Measurements from ENCODE around the gene RAB24. TPM values are rescaled to one million over a fixed set of nuclear protein-coding genes. Genes with fewer than 3 reads are reported as not detected.
"Not testable (repeated sequence)": the region's sequence is repeated elsewhere in the genome, so short reads cannot be mapped to it uniquely, and the experiment has no call there.

RAB24 gene
- total and polyA plus RNA-seq, 2 donors = 9.7 to 50.6 TPM

DNA sequence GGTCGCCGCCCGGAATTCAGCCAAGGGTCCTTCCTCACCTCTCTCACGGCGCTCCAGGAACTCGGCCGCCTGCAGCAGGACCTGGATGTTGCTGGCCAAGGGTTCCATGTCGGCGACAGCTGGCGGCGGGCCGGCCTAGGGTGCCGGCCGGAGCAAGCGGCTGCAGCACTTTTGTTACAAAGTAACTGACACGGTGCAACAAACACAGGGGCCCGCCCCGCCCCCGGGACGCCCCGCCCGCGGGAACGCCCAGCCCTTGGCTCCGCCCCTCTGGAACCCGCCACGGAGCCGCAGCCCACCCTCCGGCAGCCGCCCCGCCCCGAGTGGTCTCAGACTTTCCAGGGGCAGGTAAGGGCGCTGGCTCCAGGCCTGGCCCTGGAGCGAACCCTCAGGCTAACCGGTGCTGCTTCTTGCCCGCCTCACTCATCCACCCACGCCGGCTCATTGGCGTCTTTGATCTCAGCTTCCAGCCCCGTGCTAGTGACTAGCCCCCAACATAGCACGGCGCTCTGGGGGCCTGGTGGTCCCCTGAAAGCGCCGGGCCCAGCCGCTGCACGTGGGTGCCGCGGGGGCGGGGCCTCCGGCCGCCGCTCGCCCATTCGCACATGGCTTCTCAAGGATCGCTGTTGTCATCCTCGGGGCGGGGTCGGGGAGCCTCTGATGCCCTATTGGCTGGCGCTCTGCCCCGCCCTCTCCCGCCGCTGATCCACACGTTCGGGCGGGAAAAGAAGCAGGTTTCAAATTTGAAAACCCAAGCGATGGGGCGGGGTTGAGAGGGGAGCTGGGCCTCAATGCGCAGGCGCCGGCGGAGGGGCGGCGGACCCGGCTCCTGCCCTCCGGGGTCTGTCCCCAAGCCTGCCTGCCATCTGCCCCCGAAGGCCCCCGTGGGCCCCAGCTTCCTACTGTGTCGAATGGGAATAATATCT, 8.5 kb upstream of the RAB24 start, which contains the start of gene MXD3:
MXD3 (minus strand) TSS at position 176 of the 926 bp plus-strand sequence; CDS start at position 108, 68 bp downstream.
- Histone ChIP-seq H3K27ac (ENCODE audit: low read depth) (no peak within 1 kb of the TSS), H3K4me1 (ENCODE audit: insufficient read depth) (no peaks in the 10 kb centered on the region), H3K36me3 (ENCODE audit: insufficient read depth) (no peaks in the 10 kb centered on the region), H3K4me3 (ENCODE audit: low read depth, low read length) (peak within 1 kb of the TSS; percentile 38)
- under 1% methylated on average over 78 of the region's 78 CpGs for WGBS
- DNase-seq (ENCODE audit: extremely low spot score) = peak; percentile 91

DNA sequence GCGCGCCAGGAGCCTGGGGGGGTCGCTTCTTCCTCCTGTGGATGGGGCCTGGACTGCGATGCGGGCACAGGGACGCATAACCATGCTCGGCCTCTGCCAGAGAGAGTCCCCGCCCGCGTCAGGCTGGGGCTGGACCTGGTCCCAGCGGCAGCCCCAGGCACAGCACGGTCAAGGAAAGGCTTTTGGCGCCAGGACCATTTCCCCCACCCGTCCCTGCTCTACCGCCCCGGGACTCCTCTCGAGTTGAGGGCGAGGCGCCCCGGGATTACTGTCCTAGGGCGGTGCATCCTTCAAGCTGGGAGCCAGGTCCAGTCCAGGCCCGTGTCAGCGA, 7.8 kb upstream of the RAB24 start:
- no peak overlapping the region for H3K27ac ChIP-seq (ENCODE audit: low read depth)
- WGBS = 1% methylated on average over 23 of the region's 23 CpGs
- DNase-seq (ENCODE audit: extremely low spot score) = no peak
- H3K4me1 ChIP-seq (ENCODE audit: insufficient read depth) = no peaks in the 10 kb centered on the region
- H3K4me3 ChIP-seq (ENCODE audit: low read depth, low read length) = peak overlapping the region; percentile 38
- no peaks in the 10 kb centered on the region for H3K36me3 ChIP-seq (ENCODE audit: insufficient read depth)

- no peak overlapping the region for H3K4me3 ChIP-seq (ENCODE audit: low read depth, low read length)
- DNase-seq (ENCODE audit: extremely low spot score) = no peak
- 14% methylated on average over 20 of the region's 20 CpGs for WGBS
Measured at GRCh38 chr5:177310757-177311391, 7.4 kb upstream of the RAB24 start.

DNA sequence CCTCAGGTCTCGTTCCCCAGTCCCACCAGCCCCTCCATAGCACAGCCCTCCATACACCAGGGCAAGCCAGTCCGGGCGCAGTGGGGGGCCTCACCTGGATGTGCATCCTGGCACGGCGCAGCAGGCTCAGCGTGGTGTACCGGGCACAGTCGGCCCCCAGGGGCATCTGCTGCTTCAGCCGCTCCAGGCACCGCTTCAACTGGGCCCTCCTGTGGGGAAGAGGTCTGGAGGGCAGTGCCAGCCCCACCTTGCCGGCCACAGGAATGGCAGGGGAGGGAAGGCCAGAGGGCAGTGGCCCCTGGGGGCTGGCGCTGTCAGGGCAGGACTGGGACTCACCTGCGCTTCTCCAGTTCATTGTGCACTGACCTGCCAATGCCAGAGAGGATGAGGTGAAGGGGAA, 6.8 kb upstream of the RAB24 start:
- H3K36me3 ChIP-seq (ENCODE audit: insufficient read depth) = no peaks in the 10 kb centered on the region
- H3K27ac ChIP-seq (ENCODE audit: low read depth) = no peak overlapping the region
- no peak for DNase-seq (ENCODE audit: extremely low spot score)
- no peaks in the 10 kb centered on the region for H3K4me1 ChIP-seq (ENCODE audit: insufficient read depth)
- 90% methylated on average over 13 of the region's 13 CpGs for WGBS
- H3K4me3 ChIP-seq (ENCODE audit: low read depth, low read length) = no peak overlapping the region

More at GRCh38 chr5:177310757-177311391, 7.4 kb upstream of the RAB24 start:
- no peaks in the 10 kb centered on the region for H3K4me1 ChIP-seq (ENCODE audit: insufficient read depth)
- no peaks in the 10 kb centered on the region for H3K36me3 ChIP-seq (ENCODE audit: insufficient read depth)
- no peak overlapping the region for H3K27ac ChIP-seq (ENCODE audit: low read depth)

DNA sequence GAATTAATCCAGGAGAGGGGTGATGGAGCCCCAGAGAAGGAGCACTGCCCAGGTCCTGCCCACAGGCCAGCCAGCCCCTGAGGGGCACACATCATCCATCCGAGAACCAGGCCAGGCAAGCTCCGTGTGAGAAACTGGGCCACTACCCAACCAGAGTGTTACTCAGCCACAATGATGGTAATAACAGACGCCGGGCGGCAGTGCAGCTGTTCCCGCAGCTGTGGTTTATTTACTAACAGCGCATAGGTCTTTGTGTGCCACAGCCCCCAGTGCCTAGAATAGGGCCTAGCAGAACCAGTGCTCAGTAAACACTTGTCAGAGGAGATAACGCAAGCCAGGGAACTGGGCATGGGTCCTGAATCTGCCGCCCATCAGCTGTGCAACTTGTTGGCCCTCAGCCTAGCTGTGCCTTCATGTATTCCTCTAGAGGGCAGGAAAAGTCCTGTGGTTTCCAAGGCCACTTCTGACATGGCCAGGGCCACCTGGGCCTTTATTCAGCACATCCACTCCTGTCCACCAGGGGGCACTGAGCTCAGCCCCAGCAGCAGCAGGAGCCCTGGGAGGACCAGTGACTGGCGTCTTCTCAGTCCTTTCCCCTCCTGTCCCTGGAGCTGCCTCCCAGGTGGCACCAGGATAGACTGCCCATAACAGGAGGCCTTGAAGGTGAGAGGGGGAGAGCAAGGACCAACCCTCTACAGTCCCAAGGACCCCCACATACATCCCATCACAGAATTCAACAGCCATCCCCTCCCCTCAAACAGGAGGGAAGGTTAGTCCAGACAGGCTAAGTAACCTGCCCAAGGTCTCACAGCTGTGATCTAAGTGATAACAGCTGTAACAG, 6.1 kb upstream of the RAB24 start:
- H3K27ac ChIP-seq (ENCODE audit: low read depth) = no peak overlapping the region
- H3K4me3 ChIP-seq (ENCODE audit: low read depth, low read length) = no peak overlapping the region
- H3K4me1 ChIP-seq (ENCODE audit: insufficient read depth) = no peaks in the 10 kb centered on the region
- no peak for DNase-seq (ENCODE audit: extremely low spot score)
- 64% methylated on average over 10 of the region's 10 CpGs for WGBS
- no peaks in the 10 kb centered on the region for H3K36me3 ChIP-seq (ENCODE audit: insufficient read depth)

GRCh38 chr5:177308740-177309139, 5.2 kb upstream of the RAB24 start:
- Histone ChIP-seq H3K4me1 (ENCODE audit: insufficient read depth) (no peaks in the 10 kb centered on the region), H3K27ac (ENCODE audit: low read depth) (no peak overlapping the region)

GRCh38 chr5:177307544-177308363, 4.2 kb upstream of the RAB24 start:
- Histone ChIP-seq H3K4me3 (ENCODE audit: low read depth, low read length) (no peak overlapping the region), H3K4me1 (ENCODE audit: insufficient read depth) (no peaks in the 10 kb centered on the region), H3K36me3 (ENCODE audit: insufficient read depth) (no peaks in the 10 kb centered on the region), H3K27ac (ENCODE audit: low read depth) (no peak overlapping the region)
- WGBS = 84% methylated on average over 43 of the region's 43 CpGs
- DNase-seq (ENCODE audit: extremely low spot score) = no peak

More at GRCh38 chr5:177308740-177309139, 5.2 kb upstream of the RAB24 start:
- 88% methylated on average over 11 of the region's 11 CpGs for WGBS
- H3K36me3 ChIP-seq (ENCODE audit: insufficient read depth) = no peaks in the 10 kb centered on the region
- DNase-seq (ENCODE audit: extremely low spot score) = no peak
- no peak overlapping the region for H3K4me3 ChIP-seq (ENCODE audit: low read depth, low read length)

DNA sequence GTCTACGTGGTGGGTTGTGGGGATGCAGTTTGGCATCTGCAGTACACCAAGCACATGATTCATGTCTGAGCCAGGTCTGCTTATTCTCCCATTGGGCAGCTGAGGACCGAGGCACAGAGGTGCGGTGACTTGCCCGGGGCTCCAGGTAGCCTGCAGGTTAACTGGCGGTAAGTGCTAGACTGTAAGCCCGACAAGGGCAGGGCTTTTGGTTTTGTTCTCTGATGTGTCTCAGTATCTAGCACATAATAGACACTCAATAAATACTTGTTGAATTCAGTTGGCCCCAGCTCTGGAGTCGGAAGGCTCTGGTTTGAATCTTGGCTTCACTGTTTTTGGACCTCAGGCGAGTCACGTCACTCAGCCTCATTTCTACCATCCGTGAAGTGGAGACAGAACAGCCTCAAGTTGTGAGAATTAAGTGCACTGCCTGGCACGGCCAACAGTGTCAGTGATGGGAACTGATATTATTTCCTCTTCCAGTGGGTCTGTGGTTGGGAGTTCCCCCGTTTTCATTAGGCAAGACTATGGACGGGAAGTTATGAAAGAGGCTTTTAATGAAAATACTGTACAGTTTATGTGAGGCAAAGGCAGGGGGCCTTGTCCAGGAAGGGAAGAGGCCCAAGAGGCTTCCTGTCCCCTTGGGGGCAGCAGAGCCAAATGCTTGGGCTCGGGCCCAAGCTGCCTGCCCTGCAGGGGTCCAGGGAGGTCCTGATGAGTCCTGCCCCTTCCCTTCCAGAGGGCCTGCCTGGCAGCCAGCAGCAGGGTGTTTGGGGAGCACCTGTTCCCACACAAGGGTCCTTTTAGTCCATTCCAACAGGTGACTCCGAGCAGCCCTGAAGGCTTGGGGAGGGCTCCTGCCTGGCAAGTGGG, 3.4 kb upstream of the RAB24 start:
- 79% methylated on average over 15 of the region's 15 CpGs for WGBS
- H3K4me1 ChIP-seq (ENCODE audit: insufficient read depth) = peaks cover 2% of the 10 kb centered on the region

GRCh38 chr5:177306103-177306640, 2.7 kb upstream of the RAB24 start:
- not testable (repeated sequence) for H3K4me3 ChIP-seq (ENCODE audit: low read depth, low read length); H3K36me3 ChIP-seq (ENCODE audit: insufficient read depth); H3K4me1 ChIP-seq (ENCODE audit: insufficient read depth); DNase-seq (ENCODE audit: extremely low spot score); H3K27ac ChIP-seq (ENCODE audit: low read depth)
- 87% methylated on average over 11 of the region's 11 CpGs for WGBS

More for the DNA sequence above, 3.4 kb upstream of the RAB24 start:
- no peak for DNase-seq (ENCODE audit: extremely low spot score)
- Histone ChIP-seq H3K4me3 (ENCODE audit: low read depth, low read length) (no peak overlapping the region), H3K27ac (ENCODE audit: low read depth) (no peak overlapping the region), H3K36me3 (ENCODE audit: insufficient read depth) (no peaks in the 10 kb centered on the region)

DNA sequence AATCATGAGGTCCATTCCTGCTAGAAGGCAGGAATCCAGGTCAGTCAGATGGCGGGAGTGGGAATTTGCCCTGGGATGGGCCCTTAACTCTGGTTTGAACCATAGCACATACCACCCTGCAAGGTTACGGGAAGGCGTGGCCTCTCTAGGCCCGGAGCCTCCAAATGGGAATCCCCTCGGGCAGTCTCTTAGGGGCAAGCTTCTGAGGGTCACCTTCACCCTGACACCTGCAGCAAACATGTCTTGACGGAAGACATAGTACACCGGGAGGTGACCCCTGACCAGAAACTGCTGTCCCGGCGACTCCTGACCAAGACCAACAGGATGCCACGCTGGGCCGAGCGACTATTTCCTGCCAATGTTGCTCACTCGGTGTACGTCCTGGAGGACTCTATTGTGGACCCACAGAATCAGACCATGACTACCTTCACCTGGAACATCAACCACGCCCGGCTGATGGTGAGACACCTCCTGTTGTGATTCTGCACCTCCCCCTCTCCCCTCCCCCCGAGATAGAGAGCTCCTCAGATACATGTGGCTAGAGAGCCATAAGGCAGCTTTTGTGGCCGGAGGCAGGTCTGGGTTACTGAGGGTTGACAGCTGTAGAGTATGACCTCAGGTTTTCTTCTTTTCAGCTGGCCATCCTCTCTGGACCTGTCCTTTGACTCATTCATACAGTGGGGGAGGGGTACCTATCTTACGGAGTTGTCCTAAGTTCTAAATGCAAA, 1.0 kb upstream of the RAB24 start:
- peaks cover 2% of the 10 kb centered on the region for H3K4me1 ChIP-seq (ENCODE audit: insufficient read depth)
- no peaks in the 10 kb centered on the region for H3K36me3 ChIP-seq (ENCODE audit: insufficient read depth)
- DNase-seq (ENCODE audit: extremely low spot score) = no peak
- WGBS = 40% methylated on average over 19 of the region's 19 CpGs
- no peak overlapping the region for H3K27ac ChIP-seq (ENCODE audit: low read depth)
- H3K4me3 ChIP-seq (ENCODE audit: low read depth, low read length) = peak overlapping the region; percentile 88

GRCh38 chr5:177303925-177304391, 439 bp upstream of the RAB24 start:
- DNase-seq (ENCODE audit: extremely low spot score) = no peak
- WGBS = under 1% methylated on average over 25 of the region's 25 CpGs
- Histone ChIP-seq H3K27ac (ENCODE audit: low read depth) (no peak overlapping the region), H3K4me3 (ENCODE audit: low read depth, low read length) (peak overlapping the region; percentile 88), H3K4me1 (ENCODE audit: insufficient read depth) (peaks cover 2% of the 10 kb centered on the region), H3K36me3 (ENCODE audit: insufficient read depth) (no peaks in the 10 kb centered on the region)
